MM.1S (cell line): ENCODE data around the gene SLC22A3.

Source experiments
- DNase-seq: peaks from one replicate; pipeline ENCODE4 v3.0.0-alpha.2; 2015
- H2AFZ ChIP-seq: fragments of 300-600 bp; sonication (generic); 2 replicates; pipeline ENCODE4 v1.6.0; 2016; ENCODE audit warnings: antibody characterized with exemption, low read length
- H3F3A ChIP-seq: fragments of 300-600 bp; sonication (generic); 2 replicates; pipeline ENCODE4 v1.6.1; 2016; ENCODE audit warnings: mild to moderate bottlenecking, antibody characterized with exemption, low read length, moderate library complexity, mixed read lengths; ENCODE audit not compliant: insufficient read depth
- H3K27ac ChIP-seq: fragments of 300-600 bp; sonication (generic); 2 replicates; pipeline ENCODE4 v1.5.1; 2016; ENCODE audit warnings: mild to moderate bottlenecking, low read length
- H3K27me3 ChIP-seq: fragments of 300-600 bp; sonication (generic); replicated peaks from 2 replicates; pipeline ENCODE4 v1.6.0; 2016; ENCODE audit warnings: low read length; ENCODE audit not compliant: insufficient read depth
- H3K36me3 ChIP-seq: fragments of 300-600 bp; sonication (generic); replicated peaks from 2 replicates; pipeline ENCODE4 v1.6.1; 2016; ENCODE audit warnings: mild to moderate bottlenecking, low read length, mixed read lengths; ENCODE audit not compliant: insufficient read depth
- H3K4me1 ChIP-seq: fragments of 300-600 bp; sonication (generic); 2 replicates; pipeline ENCODE4 v1.6.1; 2016; ENCODE audit warnings: low read length, mixed read lengths
- H3K4me2 ChIP-seq: fragments of 300-600 bp; sonication (generic); 2 replicates; pipeline ENCODE4 v1.6.0; 2016; ENCODE audit warnings: low read depth, low read length
- H3K4me3 ChIP-seq: fragments of 300-600 bp; sonication (generic); 2 replicates; pipeline ENCODE4 v1.5.1; 2016; ENCODE audit warnings: low read length, mixed read lengths
- H3K79me2 ChIP-seq: fragments of 300-600 bp; sonication (generic); 2 replicates; pipeline ENCODE4 v1.6.1; 2016; ENCODE audit warnings: mixed run types, low read length, mixed read lengths
- H3K9ac ChIP-seq: fragments of 300-600 bp; sonication (generic); 2 replicates; pipeline ENCODE4 v1.6.1; 2016; ENCODE audit warnings: low read length, mixed read lengths
- H3K9me2 ChIP-seq: fragments of 300-600 bp; sonication (generic); replicated peaks from 2 replicates; pipeline ENCODE4 v1.6.1; 2016; ENCODE audit warnings: mild to moderate bottlenecking, low read length, mixed read lengths; ENCODE audit not compliant: insufficient read depth
- H3K9me3 ChIP-seq: fragments of 300-600 bp; sonication (generic); replicated peaks from 2 replicates; pipeline ENCODE4 v1.6.1; 2016; ENCODE audit warnings: mild to moderate bottlenecking, low read length, mixed read lengths; ENCODE audit not compliant: insufficient read depth
- H4K20me1 ChIP-seq: fragments of 300-600 bp; sonication (generic); 2 replicates; pipeline ENCODE4 v1.6.1; 2016; ENCODE audit warnings: mild to moderate bottlenecking, low read length, moderate library complexity, mixed read lengths; ENCODE audit not compliant: insufficient read depth
- EZH2 ChIP-seq: fragments of 300-600 bp; sonication (generic); optimal IDR thresholded peaks from 2 replicates; pipeline ENCODE3; 2017; ENCODE audit warnings: low read depth, mild to moderate bottlenecking, antibody characterized with exemption, low read length, mixed read lengths
- EZH2phosphoT487 ChIP-seq: fragments of 300-600 bp; sonication (generic); IDR thresholded peaks from 2 replicates; pipeline ENCODE4 v1.6.1; 2018; ENCODE audit warnings: antibody characterized with exemption, low read length
- TF ChIP-seq, protein P1 (sequence below): fragments of 300-600 bp; sonication (generic); IDR thresholded peaks from 2 replicates; pipeline ENCODE4 v1.5.1; 2016; ENCODE audit warnings: antibody characterized with exemption, low read length, mixed read lengths

The SLC22A3 gene, protein sequence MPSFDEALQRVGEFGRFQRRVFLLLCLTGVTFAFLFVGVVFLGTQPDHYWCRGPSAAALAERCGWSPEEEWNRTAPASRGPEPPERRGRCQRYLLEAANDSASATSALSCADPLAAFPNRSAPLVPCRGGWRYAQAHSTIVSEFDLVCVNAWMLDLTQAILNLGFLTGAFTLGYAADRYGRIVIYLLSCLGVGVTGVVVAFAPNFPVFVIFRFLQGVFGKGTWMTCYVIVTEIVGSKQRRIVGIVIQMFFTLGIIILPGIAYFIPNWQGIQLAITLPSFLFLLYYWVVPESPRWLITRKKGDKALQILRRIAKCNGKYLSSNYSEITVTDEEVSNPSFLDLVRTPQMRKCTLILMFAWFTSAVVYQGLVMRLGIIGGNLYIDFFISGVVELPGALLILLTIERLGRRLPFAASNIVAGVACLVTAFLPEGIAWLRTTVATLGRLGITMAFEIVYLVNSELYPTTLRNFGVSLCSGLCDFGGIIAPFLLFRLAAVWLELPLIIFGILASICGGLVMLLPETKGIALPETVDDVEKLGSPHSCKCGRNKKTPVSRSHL

DNA sequence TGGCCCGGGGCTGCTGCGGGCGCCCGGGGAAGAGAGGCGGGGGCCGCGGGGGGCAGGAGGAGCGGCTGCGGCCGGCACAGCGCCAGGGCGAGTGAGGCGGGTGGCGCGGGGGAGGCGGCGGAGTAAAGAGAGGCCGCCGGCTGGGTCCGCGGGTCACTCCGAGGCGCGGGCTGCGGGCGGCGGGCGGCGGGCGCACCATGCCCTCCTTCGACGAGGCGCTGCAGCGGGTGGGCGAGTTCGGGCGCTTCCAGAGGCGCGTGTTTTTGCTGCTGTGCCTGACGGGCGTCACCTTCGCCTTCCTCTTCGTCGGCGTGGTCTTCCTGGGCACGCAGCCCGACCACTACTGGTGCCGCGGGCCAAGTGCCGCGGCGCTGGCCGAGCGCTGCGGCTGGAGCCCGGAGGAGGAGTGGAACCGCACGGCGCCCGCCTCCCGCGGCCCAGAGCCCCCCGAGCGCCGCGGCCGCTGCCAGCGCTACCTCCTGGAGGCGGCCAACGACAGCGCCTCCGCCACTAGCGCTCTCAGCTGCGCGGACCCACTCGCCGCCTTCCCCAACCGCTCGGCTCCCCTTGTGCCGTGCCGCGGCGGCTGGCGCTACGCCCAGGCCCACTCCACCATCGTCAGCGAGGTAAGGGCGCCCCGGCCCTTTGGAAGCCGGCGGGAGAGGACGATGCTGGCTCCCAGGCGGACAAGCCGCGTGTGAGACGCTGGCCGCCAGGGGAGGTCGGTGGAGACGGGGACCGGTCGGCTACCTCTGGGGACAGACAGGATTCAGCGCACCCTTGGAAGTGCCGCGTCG lies at the start of gene SLC22A3:
Gene SLC22A3, plus strand, starts transcription at position 156 of the 797 bp plus-strand sequence. Its CDS starts 42 bp downstream, at position 198.
- Histone ChIP-seq H3K27me3 (no peaks in the 10 kb centered on the region), H3K4me3 (no peak within 1 kb of the TSS), H3K9ac (no peak within 1 kb of the TSS), H3K27ac (no peak within 1 kb of the TSS), H4K20me1 (no peaks in the 10 kb centered on the region), H3K4me1 (no peaks in the 10 kb centered on the region), H3K36me3 (no peaks in the 10 kb centered on the region), H3K4me2 (no peak within 1 kb of the TSS), H3K79me2 (no peaks in the 10 kb centered on the region), H3K9me3 (no peaks in the 10 kb centered on the region), H3F3A (no peaks in the 10 kb centered on the region), H3K9me2 (no peaks in the 10 kb centered on the region), H2AFZ (no peak within 1 kb of the TSS)
- TF ChIP-seq EZH2phosphoT487 (no peak), EZH2 (no peak)
- TF ChIP-seq, protein P1, sequence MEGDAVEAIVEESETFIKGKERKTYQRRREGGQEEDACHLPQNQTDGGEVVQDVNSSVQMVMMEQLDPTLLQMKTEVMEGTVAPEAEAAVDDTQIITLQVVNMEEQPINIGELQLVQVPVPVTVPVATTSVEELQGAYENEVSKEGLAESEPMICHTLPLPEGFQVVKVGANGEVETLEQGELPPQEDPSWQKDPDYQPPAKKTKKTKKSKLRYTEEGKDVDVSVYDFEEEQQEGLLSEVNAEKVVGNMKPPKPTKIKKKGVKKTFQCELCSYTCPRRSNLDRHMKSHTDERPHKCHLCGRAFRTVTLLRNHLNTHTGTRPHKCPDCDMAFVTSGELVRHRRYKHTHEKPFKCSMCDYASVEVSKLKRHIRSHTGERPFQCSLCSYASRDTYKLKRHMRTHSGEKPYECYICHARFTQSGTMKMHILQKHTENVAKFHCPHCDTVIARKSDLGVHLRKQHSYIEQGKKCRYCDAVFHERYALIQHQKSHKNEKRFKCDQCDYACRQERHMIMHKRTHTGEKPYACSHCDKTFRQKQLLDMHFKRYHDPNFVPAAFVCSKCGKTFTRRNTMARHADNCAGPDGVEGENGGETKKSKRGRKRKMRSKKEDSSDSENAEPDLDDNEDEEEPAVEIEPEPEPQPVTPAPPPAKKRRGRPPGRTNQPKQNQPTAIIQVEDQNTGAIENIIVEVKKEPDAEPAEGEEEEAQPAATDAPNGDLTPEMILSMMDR, result no peak
- no peak for DNase-seq

DNA sequence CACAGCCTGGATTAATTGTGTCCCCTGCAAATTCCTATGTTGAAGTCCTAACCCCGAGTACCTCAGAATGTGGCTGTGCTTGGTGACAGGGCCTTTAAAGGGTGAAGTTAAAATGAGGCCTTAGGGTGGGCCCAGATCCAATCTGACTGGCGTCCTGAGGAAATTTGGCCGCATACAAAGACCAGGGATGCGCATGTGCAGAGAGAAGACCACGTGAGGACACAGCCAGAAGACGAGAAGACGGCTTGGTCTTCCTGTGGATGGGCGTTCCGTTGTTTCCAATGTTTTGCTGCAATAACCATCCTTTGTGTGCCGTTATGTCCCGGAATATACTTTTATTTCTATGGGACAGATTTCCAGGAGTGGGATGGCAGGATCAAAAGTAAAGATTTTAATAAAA lies 48.6 kb upstream of the SLC22A3 start:
- H3K79me2 ChIP-seq, result no peaks in the 10 kb centered on the region
- no peak for DNase-seq
- no peaks in the 10 kb centered on the region for H3K9me3 ChIP-seq
- no peaks in the 10 kb centered on the region for H3K36me3 ChIP-seq
- H2AFZ ChIP-seq, result no peak overlapping the region
- H3K27ac ChIP-seq, result no peak overlapping the region
- no peaks in the 10 kb centered on the region for H3K9me2 ChIP-seq
- H4K20me1 ChIP-seq, result no peaks in the 10 kb centered on the region
- TF ChIP-seq EZH2phosphoT487 (no peak), EZH2 (no peak)
- TF ChIP-seq, protein P1, result no peak
- H3F3A ChIP-seq, result no peaks in the 10 kb centered on the region
- no peak overlapping the region for H3K9ac ChIP-seq
- H3K4me2 ChIP-seq, result no peak overlapping the region
- no peak overlapping the region for H3K4me3 ChIP-seq
- no peaks in the 10 kb centered on the region for H3K27me3 ChIP-seq
- H3K4me1 ChIP-seq, result no peaks in the 10 kb centered on the region

DNA sequence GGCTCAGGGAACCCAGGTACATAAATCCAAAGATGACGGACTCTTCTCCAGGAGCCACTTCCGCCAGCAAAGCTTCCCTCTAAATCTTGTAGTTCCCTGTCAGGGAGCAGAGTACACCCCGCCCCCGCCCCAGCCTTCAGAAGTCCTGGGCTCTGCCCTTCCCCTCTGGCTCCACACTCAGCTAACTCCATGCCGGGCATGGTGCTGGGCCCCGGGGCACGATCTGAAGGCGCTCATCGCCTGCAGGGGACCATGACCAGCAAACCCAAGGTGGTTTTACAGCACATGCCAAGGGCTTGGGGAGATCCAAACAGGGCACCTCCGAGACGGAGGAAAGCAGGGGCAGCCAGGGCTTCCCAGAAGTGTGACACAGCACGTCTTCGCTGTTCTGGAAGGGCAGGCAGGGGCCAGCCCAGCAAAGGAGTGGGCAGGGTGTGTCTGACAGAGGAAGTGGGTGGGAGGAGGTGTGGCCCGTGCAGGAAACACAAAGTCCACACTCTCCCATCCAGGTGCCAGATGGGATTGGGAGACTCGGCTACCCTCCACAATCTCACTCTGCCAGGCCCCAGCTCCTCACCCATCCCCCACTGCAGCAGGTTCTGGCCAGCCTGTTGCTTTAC lies 48.0 kb upstream of the SLC22A3 start:
- no peaks in the 10 kb centered on the region for H3K36me3 ChIP-seq
- H3K4me2 ChIP-seq, result no peak overlapping the region
- no peaks in the 10 kb centered on the region for H3K79me2 ChIP-seq
- no peaks in the 10 kb centered on the region for H3K9me3 ChIP-seq
- no peaks in the 10 kb centered on the region for H3K27me3 ChIP-seq
- no peaks in the 10 kb centered on the region for H3K4me1 ChIP-seq
- no peak overlapping the region for H3K9ac ChIP-seq
- H3K4me3 ChIP-seq, result no peak overlapping the region
- no peaks in the 10 kb centered on the region for H3F3A ChIP-seq
- no peak overlapping the region for H3K27ac ChIP-seq
- H3K9me2 ChIP-seq, result no peaks in the 10 kb centered on the region
- H2AFZ ChIP-seq, result no peak overlapping the region
- H4K20me1 ChIP-seq, result no peaks in the 10 kb centered on the region
- TF ChIP-seq EZH2phosphoT487 (no peak), EZH2 (no peak)
- TF ChIP-seq, protein P1, result no peak
- no peak for DNase-seq
